SKM-1 treated with dmso at 0.1 percent for 144 hours (cell line): Measurements from ENCODE around the gene KAZN.

Experiments used
- DNase-seq: peaks from one replicate; lab custom pipeline; 2025; ENCODE audit not compliant: unreplicated experiment; lab: John Stamatoyannopoulos, UW

Gene KAZN

GRCh38 chr1:14875524-14876509, 277.3 kb downstream of the KAZN start:
- no peak for DNase-seq

- DNase-seq: no peak
Measured at GRCh38 chr1:14876747-14877146, 278.3 kb downstream of the KAZN start.

- no peak for DNase-seq
Measured at GRCh38 chr1:14877224-14877623, 278.7 kb downstream of the KAZN start.

- DNase-seq: no peak
Measured at GRCh38 chr1:14878124-14878523, 279.6 kb downstream of the KAZN start.

- DNase-seq: no peak
Measured at GRCh38 chr1:14878951-14879350, 280.5 kb downstream of the KAZN start.

- no peak for DNase-seq
Measured at GRCh38 chr1:14880456-14881316, 282.2 kb downstream of the KAZN start.

- no peak for DNase-seq
Measured at GRCh38 chr1:14881775-14882672, 283.5 kb downstream of the KAZN start.

- no peak for DNase-seq
Measured at GRCh38 chr1:14884614-14885175, 286.2 kb downstream of the KAZN start.

- DNase-seq: no peak
Measured at GRCh38 chr1:14887044-14887566, 288.6 kb downstream of the KAZN start.

- no peak for DNase-seq
Measured at GRCh38 chr1:14887764-14888350, 289.4 kb downstream of the KAZN start.

GRCh38 chr1:14888374-14888773, 289.9 kb downstream of the KAZN start:
- no peak for DNase-seq

GRCh38 chr1:14889825-14890440, 291.4 kb downstream of the KAZN start:
- DNase-seq: no peak

- no peak for DNase-seq
Measured at GRCh38 chr1:14891991-14892390, 293.5 kb downstream of the KAZN start.

GRCh38 chr1:14894811-14895560, 296.5 kb downstream of the KAZN start:
- no peak for DNase-seq

GRCh38 chr1:14895727-14896126, 297.2 kb downstream of the KAZN start:
- no peak for DNase-seq

- DNase-seq: no peak
Measured at GRCh38 chr1:14896381-14897079, 298.0 kb downstream of the KAZN start.

- no peak for DNase-seq
Measured at GRCh38 chr1:14897080-14897449, 298.6 kb downstream of the KAZN start.

- DNase-seq: no peak
Measured at GRCh38 chr1:14897547-14897946, 299.1 kb downstream of the KAZN start.
